ENCODE data around the gene CYP1A2.
"Not testable (repeated sequence)": the region's sequence is repeated elsewhere in the genome, so short reads cannot be mapped to it uniquely, and the experiment has no call there.

Gene CYP1A2, protein sequence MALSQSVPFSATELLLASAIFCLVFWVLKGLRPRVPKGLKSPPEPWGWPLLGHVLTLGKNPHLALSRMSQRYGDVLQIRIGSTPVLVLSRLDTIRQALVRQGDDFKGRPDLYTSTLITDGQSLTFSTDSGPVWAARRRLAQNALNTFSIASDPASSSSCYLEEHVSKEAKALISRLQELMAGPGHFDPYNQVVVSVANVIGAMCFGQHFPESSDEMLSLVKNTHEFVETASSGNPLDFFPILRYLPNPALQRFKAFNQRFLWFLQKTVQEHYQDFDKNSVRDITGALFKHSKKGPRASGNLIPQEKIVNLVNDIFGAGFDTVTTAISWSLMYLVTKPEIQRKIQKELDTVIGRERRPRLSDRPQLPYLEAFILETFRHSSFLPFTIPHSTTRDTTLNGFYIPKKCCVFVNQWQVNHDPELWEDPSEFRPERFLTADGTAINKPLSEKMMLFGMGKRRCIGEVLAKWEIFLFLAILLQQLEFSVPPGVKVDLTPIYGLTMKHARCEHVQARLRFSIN

DNA sequence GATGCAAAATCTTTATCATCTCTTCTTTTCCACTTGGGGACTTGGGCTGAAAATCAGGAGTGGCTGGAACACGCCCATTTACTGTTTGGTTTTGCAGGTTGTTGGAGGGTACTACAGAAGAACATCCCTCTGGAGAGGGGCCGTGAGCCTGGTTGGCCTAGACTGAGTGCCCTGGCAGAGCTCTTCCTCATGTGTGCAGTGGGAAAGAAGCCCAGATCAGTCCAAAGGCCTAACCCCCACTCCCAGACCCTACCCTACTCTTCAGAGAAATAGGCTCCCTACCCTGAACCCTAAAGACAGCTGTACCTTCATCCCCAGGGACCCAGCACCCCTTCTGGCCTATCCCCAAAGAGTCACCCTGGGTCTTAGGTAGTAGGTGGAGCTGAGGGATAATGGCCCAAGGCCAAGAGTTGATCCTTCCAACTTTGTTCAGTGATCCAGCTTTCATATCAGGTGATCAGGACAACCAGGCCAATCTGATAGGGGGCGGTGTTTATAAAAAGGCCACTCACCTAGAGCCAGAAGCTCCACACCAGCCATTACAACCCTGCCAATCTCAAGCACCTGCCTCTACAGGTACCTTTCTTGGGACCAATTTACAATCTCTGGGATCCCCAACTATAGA is at the start of gene CYP1A2:
CYP1A2 (plus strand) TSS at position 524 of the 625 bp plus-strand sequence. CDS start 894 bp downstream, outside the sequence.
- no peak for DNase-seq (ENCODE audit: low spot score)

DNA sequence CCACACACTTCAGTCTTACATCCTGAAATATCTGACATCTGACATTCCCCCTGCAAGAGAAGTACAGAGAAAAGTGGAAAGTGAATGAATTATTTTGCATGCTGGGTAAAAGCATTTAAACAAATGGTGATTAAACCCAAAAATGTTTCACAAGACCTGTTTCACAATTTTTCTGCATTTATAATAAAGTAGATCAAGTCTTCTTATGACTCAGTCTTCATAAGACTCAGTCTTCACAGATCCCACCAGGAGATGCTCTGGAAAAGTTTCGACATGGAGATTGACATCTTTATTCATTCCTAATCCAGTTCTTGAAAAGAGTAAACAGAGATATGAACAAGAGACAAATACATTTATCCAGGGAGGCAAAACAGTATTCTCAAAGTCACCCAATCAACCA is 39.6 kb upstream of the CYP1A2 start:
- DNase-seq (ENCODE audit: low spot score): no peak

DNA sequence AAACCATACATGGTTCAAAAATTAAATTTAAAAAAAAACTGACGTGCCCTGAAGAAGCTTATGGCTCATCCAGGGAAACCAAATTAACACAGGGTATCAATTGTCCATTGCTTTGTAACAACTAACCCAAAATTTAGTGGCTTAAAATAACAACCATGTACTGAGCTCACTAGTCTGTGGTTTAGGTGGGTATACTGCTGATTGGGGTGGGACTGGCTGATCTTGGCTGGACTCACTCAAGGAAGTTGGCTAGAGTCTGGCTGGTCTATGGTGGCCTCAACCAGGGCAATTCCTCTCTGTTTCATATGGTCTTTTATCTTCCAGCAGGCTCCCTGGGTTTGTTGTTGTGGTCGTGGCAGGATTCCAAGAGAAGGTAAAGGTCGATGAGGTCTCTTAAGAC is 38.8 kb upstream of the CYP1A2 start:
- DNase-seq (ENCODE audit: low spot score): no peak

DNA sequence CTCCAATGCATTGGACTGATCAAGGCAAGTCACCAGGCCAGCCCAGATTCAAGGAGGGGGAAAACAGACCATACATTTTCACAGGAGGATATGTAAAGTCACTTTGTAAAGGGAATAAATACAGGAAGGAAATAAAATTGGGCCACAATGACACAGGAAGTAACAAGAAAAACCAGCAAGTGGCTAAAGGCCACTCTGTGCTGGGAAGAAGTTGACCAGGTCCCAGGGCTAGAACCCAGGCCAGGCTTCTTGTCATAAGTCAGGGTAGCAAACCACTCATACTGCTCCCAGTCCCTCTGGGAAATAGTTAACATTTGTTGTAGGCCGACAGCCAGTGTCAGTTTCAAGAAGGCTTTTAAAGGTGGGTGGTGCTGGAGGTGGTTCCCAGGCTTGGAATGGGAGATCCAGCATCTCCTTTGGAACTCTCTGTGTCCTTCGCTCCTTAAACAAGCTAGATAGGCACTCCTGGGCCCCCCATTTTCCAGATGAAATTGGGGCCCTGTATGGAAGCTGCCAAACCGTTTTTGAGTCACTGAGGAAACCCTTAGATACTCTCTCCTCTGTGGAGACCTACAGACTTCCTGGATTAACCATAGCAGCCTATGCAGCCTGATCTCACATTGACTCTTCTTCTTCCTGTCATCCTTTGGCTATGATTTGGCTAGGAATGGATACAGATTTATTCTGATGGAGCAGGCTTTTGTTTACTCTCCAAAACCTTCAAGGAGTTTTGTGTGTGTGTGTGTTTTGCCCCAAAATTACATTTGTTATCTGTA is 38.1 kb upstream of the CYP1A2 start:
- DNase-seq (ENCODE audit: low spot score): no peak

DNA sequence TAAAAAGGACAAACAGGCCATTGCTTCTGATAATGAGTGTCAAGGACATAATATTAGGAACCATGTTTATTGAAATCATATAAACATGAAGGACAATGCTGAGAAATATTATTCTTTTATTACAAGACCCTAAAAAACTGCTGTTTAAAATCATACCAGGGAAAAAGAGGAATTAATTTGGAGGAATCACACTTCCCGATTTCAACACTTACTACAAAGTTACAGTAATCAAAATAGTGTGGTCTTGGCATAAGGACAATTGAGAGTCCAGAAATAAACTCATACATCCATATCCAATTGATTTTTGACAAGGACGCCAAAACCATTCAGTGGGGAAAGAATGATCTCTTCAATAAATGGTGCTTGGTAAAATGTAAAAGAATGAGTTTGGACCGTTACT is 36.3 kb upstream of the CYP1A2 start:
- no peak for DNase-seq (ENCODE audit: low spot score)

DNA sequence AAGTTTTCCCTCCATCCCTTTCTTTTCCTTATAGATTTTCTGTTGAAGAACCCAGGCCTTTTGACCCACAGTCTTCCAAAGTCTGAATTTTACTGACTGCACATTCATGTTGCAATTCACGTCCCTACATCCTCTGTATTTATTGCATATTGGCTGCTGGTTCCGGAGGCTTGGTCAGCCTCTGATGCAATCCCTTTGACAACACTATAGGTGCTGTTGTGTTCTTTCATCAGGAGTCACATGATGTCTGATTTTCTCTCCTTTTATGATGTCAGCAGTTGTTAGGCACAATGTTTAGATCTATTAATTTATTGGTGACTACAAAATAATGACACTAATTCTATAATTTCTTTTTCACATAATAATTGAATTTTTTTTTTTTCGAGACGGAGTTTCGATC is 32.0 kb upstream of the CYP1A2 start:
- peak; percentile 30 for DNase-seq (ENCODE audit: low spot score)

DNA sequence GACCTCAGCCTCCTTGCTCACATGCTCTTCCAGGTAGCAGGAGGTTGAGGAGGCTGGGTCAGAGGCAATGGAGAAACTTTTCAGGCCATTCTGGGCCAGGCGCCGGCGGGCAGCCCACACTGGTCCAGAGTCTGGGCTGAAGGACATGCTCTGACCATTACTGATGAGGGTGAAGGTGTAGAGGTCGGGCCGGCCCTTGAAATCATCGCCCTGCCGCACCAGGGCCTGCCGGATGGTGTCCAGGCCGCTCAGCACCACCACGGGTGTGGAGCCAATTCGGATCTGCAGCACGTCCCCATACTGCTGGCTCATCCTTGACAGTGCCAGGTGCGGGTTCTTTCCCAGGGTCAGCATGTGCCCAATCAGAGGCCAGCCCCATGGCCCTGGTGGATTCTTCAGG is 26.1 kb upstream of the CYP1A2 start:
- DNase-seq (ENCODE audit: low spot score): no peak

DNA sequence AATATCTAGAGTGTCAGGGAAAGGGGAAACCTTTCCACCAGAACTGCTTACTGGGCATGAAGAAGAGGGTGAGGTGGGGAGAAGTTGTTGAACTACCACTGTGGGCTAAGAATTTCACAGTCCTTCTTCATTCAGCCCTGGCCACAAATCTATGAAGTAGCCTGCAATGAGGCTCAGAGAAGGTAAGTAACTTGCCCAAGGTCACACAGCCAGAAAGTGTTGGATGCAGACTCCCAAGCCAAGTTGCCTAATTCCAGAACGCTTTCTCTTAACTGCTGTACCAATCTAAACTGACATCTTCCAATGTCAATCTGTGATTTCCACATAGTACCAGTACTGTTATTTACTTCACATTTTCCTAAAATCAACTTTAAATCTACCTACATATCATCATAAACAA is 25.5 kb upstream of the CYP1A2 start:
- DNase-seq (ENCODE audit: low spot score): no peak

DNA sequence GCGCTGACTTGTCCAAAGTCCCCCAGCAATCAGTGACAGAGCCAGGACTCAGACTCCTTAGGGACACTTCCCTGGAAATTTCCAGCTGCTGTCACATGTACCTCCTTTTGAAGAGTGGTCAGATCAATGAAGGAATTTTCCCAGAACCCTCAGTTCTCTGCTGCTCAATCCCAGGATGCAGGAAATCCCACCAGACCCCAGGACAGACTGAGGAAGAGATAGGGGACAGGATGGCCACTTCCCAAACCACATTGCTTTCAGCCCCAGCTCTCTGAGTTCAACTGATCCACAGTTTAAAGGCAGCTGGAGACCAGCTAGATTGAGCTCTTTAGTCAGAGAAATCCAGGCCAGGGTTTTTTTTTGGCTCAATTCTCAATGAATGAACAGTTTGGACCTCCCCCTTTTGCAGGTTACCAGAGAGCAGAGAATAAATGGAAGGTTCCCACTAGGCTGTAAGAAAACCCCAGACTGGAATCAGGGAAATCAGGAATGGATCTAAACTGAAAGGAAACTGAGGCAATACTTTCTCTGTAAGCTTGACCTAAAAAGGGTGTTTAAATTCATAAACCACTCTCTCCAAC is 24.8 kb upstream of the CYP1A2 start:
- DNase-seq (ENCODE audit: low spot score): peak; percentile 77

DNA sequence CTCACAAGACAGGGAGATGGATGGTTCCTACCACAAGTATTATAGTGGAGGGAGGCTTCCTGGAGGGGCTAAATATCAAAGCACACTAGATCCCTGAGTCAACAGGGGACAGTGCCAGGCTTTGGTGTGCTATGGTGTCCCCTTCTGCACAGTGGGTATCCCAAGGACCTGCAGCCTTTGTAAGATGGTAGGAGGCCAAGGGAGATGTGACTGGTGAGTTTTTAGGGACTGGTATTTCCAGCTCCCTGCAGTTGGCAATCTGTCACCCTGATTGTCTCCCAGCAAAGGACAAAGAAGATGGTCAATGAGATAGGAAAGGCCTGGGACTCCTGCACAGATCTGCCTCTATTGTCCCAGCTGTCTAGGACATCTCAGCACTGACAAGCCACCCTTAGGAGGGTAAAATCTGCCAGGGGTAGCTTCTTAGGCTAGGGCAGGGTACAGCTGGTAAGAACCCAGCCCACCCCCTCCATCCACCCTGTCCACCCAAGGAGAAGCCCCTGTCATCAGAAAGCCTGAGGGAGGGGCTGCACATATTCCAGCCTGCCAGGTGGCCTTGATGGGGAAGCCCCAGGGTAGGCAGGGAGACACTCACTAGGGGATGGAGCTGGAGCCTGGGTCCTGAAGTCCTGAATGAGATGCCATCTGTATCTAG is 23.9 kb upstream of the CYP1A2 start:
- no peak for DNase-seq (ENCODE audit: low spot score)

DNA sequence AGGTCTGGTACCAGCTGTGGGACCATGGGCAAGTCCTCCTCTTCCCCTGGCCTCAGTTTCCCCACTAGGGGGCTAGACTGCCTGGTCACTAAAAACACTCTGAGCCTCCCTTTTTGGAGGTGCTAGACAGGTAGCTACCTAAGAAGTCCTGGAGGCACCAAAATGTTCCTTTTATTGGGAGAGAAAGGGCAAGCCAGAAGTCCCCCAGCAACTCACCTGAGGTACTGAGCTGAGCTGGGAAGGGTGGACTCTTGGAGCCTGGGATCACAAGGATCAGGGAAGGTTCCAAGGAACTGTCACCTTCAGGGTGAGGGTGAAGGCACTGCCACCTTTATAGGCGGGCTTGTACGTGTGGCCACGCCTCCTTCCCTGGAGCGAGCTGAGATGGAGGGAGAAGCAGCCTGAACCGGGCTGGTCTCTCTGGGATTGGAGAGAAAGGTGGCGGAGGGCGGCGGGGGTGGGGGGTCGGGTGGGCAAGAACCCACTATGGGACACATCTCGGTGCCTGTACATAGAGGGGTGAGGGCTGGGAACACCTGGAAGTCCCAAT is 23.3 kb upstream of the CYP1A2 start, which contains the start of gene CYP1A1:
CYP1A1 (minus strand) TSS at position 304 of the 550 bp plus-strand sequence. CDS start 2,431 bp downstream, outside the sequence.
- peak; percentile 51 for DNase-seq (ENCODE audit: low spot score)

DNA sequence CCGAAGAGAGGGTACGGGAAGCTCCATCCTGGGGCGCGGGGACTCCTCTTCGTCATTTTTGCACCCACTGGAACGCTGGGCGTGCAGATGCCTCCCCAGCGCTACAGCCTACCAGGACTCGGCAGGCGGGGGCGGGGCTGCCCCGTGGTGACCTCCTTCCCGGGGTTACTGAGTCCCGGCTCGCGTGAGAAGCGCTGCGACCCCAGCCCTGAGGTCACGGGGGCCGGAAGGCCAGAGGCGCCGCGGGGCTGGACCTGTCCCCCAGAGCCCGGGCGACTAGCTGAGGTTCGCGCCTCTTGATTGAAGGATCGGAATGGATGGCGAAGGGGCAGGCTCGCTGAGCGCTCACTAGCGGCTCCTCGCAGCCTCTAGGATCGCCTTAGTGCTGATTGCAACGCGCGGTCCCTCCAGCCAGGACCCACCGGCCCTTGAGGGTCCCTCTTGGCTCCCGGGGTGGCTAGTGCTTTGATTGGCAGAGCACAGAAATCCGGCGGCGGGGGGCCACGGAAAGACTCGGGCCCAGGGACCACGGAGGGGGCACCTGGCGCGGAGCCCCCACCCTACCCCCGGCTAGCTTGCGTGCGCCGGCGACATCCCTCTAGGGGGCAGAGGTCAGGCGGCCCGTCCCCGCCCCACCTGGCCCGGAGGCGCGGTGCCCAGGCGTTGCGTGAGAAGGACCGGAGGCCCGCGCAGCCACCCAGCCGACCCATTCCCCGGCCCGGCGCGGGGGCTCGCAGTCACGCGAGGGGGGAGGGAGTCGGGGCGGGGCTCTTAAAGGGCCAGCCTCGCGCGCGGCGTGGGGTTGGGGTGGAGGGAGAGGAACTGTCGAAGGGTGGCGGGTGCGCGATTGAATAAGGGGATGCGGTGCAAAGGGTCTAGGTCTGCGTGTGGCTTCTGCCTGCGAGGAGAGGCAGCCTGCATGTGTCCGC is 22.5 kb upstream of the CYP1A2 start:
- peak; percentile 39 for DNase-seq (ENCODE audit: low spot score)

DNA sequence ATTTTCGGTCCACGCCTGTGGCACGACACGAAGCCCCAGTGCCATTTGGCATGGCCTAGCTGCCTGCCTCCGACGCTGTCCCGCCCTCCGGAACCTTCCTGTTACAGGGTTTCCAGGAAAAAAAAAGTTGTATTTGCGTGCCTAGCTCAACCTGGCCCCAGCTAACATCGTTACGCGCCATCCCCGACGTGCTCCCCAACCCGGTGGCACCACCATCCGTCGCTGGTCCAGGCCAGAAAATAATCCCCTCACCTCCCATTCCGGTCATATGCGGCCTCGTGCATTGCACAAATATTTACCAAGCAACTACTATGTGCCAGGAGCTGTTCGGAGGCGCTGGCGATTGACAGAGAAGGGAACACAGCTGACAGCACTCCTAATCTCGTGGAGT is 21.9 kb upstream of the CYP1A2 start:
- DNase-seq (ENCODE audit: low spot score): no peak

DNA sequence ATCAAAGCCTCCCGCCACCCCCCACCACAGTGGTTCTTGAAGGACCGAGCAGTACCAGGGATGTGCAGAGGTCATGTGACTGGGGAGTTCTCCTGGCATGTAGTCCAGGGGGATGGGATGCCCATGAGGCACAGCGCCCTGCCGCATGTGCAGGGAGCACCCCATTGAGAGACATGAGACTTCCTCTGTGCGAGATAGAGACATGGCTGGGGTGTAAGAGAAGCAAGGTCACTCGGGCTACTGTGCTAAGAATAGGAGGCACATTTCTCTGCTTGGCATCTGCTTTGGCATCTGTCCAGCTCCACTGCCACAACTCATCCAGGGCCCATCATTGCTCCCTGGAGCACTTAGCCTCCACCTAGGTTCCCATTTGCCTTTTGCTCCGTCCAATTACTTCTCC is 20.9 kb upstream of the CYP1A2 start:
- no peak for DNase-seq (ENCODE audit: low spot score)

DNA sequence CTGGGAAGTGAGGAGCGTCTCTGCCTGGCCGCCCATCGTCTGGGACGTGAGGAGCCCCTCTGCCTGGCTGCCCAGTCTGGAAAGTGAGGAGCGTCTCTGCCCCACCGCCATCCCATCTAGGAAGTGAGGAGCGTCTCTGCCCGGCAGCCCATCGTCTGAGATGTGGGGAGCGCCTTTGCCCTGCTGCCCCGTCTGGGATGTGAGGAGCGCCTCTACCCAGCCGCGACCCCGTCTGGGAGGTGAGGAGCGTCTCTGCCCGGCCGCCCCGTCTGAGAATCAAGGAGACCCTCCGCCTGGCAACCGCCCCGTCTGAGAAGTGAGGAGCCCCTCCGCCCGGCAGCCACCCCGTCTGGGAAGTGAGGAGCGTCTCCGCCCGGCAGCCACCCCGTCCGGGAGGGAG is 19.9 kb upstream of the CYP1A2 start:
- DNase-seq (ENCODE audit: low spot score): not testable (repeated sequence)

DNA sequence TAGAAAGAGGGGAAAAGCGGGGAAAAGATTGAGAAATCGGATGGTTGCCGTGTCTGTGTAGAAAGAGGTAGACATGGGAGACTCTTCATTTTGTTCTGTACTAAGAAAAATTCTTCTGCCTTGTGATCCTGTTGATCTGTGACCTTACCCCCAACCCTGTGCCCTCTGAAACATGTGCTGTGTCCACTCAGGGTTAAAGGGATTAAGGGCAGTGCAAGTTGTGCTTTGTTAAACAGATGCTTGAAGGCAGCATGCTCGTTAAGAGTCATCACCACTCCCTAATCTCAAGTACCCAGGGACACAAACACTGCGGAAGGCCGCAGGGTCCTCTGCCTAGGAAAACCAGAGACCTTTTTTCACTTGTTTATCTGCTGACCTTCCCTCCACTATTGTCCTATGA is 19.3 kb upstream of the CYP1A2 start:
- DNase-seq (ENCODE audit: low spot score): not testable (repeated sequence)

DNA sequence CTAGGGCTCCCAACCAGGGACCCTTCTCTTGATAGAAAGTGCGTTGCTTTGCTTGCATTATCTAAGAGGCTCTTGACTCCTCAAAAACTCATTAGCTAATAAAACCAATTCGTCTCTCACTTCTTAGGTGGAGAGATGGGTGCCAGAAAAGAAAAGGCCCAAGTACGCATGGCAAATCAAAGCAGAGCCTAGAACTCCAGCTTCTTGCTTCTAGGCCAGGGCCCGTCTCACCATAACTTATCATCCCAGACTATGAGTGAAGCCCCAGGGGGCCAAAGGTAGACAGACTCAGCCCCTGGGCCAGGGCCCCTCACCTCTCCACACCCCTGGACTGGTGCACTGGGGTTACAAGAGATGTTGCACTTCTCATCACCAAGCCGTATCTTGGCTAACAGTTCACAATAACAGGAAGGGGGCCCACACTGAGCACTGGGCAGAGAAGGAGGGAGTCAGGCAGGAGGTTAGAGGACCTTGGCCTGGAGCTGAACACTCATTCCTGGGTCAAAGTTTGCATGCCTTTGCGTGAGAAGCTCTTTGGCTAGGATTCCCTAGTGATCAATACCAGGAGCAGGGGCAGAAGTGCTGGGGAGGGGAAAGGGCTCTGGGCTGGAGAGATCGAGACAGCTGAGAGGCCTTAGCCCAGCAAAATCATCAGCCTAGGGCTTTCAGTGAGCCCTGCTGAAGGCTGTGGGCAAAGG is 17.9 kb upstream of the CYP1A2 start:
- no peak for DNase-seq (ENCODE audit: low spot score)

DNA sequence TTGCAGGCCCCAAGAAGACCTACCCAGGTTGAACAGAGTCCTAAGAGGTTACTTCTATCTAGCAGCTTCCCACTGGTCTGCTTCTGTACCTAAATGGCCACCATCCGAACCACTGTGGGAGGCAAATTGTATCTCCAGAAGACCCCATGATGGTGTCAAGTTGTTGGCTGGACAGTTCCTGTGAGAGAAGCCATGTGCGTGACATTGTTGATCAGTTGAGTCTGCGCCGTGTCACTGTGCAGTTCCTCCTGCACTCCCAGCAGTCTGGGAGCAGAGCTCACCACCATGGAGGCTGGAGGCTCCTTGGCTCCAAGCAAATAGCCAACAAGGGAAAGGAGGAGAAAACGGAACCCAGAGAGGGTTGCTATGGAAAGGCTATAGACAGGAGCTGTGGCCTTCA is 15.8 kb upstream of the CYP1A2 start:
- no peak for DNase-seq (ENCODE audit: low spot score)

DNA sequence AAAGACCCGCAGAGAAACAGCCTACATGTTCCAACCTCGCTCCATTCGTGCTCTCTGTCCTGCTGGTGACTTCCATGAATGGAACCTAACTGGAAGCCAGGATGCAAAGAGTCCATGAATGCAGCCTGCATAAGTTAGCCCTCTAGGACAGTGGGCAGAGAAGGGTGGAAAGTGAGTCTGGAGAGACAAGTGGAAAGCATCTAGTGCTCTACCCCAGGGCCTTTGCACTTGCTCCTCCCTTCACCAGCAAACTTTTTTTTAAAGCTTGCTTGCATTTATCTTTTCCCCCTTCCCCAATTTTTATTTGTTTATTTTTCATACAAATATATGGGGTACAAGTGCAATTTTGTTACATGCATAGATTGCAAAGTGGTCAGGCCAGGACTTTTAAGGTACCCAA is 15.4 kb upstream of the CYP1A2 start:
- no peak for DNase-seq (ENCODE audit: low spot score)

DNA sequence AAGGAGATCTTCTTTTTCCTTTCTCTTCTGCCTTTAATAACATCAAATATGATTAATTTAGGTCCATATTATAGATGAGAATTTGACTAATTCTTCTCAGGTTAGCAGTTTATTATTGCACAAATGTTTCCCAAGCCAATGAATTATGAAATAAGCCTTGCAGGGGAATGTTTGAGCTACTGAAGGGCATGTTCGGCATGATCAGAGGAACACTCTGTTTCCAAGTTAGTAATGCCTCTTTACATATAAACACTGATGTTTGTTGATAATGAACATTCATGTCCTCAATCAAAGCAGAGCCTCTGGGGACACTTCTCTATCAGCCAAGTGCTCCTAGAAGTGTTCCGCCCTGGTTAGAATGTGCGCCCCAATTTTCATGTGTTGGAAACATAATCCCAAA is 13.3 kb upstream of the CYP1A2 start:
- DNase-seq (ENCODE audit: low spot score): no peak
